Measurements from ENCODE around the gene BBX.

BBX gene

DNA sequence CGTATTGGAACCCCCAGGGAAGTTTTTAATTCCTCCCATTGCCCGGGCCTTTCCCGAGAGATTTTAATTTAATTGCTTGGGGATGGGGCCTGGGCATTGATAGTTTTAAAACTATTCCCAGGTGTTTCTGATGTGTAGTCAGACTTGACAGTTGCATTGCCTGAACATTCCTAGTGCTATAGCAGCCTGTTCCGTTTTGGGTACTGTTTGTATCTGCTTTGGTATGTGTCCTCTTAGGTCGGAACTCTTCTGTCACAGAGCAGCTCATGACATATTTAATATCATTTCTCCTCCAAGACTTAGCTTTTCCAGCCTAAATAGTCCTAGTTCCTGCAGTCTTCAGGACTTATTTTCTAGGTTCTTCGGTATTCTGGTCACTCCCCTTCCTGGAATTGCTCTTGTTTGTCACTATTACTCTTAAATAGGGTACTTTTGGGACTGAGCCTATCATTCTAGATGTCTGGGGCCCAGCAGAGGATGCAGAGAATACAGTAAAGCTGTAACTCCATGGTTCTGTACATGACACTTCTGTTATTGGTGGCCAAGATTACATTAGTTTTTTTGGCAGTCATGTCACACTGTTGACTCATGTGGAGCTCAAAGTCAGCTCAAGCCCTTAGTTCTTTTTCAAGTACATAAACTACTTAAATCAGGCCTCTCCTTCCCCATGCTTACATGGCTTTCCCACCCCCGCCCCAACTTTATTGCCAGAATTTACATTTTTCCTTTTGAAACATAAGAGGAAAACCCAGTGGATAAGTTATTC lies 81.5 kb downstream of the BBX start:
- DNase-seq = no peak

DNA sequence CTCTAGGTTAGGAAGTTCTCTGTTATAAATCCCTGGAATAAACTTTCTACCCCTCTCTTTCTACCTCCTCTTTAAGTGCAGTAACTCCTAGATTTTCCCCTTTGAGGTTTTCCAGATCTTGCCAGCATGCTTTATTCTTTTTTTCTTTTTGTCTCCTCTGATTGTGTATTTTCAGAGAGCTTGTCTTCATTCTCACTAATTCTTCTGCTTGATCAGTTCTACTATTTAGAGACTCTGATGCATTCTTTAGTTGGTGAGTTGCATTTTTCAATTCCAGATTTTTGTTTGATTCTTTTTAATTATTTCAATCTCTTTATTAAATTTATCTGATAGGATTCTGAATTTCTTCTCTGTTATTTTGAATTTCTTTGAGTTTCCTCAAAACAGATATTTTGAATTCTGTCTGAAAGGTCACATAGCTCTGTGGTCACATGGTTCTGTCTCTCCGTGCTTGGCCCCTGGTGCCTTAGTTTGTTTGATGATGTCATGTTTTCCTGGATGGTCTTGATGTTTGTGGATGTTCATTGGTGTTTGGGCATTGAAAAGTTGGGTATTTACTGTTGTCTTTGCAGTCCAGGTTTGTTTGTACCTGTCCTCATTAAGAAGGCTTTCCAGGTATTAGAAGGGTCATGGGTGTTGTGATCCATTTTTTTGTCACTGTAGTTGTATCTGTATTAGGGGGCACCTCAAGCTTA lies 89.2 kb downstream of the BBX start:
- no peak for DNase-seq

DNA sequence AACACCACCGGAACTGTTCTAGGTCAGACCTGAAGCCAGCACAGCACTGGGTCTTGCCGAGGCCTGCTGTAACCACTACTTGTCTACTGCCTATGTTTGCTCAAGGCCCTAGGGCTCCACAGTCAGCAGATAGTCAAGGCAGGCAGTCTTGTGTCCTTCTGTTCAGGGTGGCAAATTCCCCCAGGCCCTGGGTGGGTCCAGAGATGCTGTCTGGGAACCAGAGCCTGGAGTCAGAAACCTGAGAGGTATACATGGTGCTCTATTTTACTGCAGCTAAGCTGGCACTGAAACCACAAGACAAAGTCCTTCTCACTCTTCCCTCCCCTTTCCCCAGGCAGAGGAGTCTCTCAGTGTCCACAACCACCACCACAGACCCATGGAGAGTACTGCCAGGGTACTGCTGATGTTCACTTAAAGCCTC lies 89.9 kb downstream of the BBX start:
- DNase-seq = no peak

DNA sequence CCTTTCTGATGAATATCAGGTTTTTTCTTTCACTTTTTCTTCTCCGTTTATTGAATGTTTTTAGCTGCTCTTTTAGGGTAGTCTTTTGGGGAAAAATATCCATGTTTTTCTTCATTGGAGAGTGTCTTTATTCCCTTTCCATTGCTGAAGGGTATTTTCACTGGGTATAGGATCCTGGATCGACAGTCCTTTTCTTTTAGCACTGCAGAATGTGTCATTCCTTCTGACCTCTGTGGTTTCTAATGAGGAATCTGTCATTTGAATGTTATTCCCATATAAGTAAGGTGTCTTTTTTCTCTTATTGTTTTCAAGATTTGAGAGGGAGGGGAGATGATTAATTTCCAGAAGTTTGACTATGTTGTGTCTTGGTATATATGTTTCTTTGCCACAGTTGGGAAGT lies 96.8 kb downstream of the BBX start:
- DNase-seq = no peak

DNA sequence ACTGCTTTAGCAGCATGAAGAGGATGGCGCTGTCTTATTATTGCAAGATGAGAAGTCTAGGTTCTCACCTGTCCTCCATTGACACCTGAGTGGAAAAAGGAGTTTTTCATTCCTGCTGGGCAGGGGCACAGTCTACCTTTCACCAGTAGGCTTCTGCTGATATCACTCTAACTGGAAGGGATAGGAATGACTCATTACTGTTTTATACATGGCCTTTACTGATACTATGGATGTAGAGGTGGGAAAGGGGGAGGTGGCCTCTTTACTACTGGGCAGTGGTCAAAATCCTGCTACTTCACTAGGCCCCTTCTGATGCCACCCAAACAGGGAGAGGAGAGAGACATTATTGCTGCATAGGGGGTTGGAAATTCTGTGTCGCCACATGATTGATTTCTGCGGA lies 97.8 kb downstream of the BBX start:
- no peak for DNase-seq

DNA sequence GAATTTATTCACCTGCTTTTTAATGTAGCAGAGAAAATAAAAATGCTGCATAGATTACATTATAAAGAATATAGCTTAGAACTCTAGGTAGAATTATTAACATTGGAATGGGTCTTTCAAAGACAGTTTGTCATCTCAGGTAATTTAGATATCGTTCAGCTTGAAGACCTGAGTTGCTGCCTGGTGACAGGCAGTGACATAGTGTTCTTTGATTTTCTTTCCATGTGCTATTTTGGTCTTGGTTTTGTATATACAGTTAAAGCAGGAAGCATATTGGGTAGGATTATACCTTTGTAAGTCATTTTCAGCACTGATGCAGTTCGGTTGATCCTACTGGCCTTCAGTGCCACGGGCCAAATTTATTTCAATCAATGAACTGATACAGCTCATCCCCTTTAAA lies 98.7 kb downstream of the BBX start:
- DNase-seq = no peak

DNA sequence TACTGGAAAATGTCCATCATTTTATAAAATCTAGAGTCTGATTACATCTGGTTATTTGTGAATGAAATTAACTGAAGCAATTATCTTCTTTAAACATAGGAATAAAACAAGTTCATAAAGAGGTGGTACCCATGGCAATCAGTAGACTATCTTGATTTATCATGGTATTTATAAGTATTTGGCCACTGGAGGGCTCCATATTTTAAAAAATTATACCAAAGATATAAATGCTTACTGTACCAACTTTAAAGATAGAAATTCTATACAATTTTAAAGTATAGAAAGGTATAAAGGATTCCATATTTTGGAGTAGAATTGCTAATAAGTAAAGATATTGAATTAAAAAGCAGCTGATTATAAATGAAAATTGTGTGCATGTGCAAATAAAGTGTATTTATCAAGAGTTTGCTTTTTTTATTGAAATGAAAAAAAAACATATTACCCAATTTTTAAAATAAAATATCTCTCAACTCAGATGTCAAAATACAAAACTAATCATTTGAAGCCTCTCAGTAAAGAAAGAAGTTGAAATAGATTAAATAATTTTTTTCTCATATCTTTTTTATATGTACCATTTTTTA lies 105.3 kb downstream of the BBX start:
- DNase-seq = no peak

DNA sequence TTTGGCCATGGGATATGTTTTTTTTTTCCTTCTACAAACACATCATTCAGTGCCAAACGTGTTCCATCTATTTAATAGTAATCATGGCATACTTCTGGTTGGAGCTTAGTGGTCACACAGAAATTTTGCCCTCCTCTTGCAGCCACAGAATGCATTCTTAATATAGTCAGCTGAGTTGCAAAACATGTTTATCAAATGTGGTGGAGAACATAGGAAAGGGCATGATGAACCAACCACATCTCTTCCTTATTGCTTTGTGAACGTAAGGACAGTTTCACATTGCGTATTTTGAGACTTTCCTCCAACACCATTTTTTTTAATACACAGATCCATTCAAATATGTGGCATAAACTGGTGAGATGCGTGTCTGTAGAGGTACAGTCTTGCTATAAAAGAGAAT lies 106.8 kb downstream of the BBX start:
- DNase-seq = no peak

DNA sequence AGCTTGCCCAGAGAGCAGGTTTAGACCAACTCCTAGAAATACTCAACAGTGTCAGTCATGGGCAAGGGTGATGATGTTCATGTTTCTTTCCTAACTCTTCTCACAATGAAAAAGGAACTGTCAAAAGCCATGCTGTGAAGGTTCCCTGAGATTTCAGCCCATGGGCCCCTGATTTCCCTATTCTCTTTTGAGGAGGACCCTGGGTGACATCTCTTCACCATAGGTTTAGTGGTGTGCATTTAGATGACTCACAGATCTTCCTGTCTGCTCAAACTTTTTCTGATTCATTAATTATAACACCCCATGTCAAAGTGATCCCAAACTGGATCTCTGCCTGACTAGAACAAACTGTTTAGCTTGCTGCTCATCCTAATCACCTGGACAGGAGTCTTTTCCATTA lies 108.0 kb downstream of the BBX start:
- no peak for DNase-seq

DNA sequence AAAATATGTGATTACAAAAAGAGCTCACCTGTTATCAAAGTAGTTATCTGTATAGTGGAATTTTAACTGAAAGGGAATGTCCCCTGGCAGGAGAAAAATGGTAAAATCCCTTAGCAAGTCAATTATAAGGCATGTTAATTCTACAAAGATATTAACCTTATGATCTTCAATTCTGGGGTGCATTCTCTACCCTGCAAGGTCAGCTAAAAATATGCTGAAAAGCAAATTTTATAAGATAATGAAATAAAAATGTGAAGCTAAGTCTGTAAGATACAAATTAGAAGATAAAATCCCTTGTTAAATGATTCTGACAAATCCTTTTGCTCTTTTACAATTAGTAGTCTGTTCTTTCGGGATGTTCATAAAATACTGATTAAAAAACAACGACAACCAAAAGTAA lies 109.8 kb downstream of the BBX start:
- no peak for DNase-seq

DNA sequence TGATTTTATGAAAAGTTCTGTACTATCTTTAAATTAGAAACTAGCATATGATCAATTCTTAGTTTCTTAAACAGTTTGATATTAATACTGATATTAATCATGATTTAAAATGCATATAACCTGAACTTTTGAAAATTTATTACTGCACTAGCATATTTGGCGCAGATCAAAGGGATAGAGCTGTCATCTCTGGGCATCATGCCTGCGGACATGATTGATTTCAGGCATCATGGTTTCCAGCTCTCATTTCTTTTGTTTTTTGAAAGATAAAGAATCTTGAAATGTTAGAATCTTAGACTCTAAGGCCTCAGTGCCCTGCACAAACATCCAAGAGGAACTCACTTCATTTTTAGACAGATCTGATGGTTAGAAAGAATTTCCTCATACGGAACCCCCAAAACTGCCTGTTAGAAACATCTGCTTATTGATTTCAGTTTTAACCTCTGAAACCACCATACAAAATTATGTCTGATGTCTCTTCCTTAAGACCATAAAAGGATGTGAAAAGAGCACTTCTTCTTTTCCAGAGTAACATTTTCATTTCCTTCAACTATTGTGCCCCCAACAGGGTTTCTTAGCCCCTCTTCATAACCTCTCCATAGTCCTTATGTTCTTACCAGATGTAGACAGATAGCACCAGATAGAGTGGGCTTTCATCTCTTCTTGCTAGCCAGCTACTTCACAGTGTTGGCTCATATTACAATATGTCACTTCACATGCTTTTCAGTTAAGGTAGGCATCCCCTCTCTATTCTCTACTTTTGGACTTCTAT lies 110.8 kb downstream of the BBX start:
- no peak for DNase-seq

DNA sequence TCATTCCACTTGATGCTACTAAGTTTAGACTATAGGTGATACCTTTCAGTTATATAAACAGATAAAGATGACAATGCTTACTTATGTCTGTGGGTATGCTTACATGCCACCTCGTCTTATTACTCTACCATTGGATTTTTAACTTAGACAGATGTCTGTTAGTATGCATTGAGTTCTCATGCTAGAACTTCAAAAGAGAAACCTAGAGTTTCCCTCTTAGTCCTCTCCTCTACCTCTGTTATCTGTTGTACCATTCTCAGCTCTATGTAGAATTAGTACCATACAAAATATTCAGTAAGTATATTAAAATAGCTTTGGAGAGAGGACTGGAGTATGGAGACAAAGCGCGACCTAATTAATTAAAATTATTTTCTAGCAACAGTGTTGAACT lies 111.3 kb downstream of the BBX start:
- no peak for DNase-seq

DNA sequence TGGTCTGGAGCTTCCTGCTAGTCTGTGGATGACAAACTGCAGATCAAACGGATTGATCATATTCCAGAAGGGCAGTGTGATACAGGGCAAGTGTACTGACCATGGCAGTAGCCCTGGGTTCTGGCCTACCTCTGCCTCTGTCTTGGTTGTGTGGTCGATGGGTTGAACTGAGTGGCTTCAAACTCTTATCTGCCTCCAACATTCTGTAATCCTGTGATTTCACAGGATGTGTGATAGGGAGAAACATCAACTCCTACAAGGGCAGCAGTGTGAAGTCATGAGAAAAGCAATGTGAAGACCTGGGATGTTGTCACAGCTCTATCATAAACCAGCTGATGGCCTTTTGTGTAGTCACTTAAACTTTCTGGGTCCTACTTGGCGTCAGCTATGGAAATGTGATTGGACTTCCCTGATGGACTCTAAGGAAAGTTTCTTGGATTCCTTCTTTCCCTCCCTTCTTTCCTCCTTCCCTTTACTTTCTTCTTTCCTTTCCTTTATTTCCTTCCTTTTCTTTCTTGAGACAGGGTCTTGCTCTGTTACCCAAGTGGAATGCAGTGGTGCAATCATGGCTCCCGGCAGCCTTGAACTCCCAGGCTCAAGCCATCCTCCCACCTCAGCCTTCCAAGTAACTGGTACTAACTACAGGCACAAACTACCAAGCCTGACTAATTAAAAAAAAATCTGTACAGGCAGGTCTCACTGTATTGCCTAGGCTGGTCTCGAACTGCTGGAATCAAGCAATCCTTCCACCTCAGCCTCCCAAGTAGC lies 114.8 kb downstream of the BBX start:
- no peak for DNase-seq

DNA sequence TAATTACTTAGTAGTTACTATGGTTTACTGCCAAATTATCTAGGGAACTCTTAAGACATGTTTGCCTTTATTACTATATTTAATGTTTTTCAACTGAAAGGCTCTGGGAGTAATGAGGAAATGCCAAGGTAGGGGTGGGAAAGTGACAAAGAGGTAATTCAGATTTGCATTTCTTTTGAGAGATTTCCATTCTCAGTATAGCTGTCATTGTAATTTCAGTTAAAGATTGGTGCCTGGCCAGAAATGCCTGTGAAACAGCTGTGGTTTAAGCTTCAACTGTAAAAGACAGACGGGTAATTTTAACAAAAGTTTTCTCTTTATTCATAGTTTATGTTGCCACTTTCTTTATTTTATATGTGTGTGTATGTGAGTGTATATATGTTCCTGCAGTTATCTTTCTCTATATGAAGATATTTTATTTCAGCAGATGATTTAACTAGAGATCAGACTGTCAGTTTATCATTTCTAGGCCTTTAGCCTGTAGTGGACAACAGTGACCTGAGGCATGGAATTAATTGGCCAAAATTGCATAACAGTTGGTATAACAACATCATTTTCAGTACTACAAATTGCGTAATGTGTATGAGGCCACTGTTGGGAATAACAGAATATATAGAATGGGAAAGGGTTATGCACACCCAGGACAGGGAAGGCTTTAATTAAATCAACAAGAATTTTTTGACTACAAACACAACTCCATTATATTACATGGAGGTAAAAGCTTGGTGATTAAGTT lies 119.0 kb downstream of the BBX start:
- no peak for DNase-seq

DNA sequence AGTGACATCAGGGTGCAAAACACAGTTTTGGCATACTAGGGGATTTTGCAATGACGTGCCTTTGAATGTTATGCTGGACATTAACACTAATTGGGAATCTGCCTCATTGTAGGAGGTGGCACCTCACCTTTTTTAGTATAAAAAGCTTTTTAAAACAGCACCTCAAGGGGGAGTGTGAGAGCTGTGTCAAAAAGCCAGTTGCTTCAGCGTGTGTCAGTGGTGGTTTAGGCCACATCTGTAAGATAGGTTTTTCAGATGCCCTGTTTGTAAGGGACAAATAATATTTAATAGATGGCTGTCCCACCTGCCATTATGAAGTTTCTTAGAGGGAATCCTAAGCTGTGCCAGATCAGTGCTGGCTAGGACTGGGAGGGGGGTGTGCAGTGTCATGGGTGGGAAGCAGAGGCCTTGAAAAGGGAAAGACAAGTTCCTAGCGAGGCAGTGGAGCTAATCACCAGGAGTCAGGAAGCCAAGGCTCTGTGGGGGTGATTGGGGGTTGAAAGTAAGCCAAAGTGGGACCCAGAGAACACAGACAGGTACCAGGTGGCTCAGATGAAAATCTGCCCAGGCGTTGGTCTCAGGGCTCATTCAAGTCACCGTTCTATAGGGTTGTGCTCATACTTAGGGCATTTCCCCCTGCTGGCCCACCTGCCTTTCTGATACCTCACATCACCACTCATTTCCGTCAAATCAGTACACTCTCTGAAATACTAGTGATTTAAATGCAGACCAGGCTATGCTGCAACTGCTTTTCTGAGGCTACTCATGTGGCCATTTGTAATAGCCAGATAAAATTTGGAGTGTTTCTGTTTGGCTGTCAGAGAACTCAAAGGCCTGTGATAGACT lies 120.5 kb downstream of the BBX start:
- DNase-seq = peak in 1 of 2 donors; percentile 5

DNA sequence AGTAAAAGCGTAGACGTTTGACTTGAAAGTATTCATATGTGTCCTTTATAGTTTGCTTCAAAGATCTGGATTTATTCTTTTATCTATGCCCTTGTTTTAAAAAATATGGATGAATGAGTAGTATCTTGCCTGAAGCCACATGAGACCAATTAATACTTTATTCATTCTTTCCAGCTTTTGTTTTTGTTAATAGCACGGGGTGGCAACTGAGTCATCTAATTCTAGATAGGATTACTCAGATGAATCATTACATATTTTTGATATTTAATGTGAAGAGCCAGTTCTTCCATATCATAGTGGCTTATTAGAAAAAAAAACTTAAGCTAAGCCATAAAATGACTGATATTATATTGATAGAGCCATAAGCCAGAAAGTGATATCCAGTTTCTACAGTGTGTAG lies 121.9 kb downstream of the BBX start:
- no peak for DNase-seq

DNA sequence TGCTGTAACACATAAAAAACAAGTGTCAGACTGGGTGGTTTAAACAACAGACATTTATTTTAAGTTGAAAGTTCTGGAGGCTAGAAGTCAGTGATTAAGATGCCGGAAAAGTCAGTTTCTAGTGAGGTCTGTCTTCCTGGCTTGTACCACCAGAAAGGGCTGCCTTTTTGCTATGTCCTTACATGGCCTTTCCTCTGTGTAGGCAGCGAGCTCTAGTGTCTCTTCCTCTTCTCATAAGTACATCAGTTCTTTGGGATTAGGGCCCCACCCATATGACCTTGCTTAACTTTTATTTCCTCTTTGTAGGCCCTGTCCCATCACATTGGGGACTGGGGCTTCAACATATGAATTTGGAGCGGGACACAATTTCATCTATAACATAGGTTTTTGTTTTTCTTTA lies 128.0 kb downstream of the BBX start:
- no peak for DNase-seq

DNA sequence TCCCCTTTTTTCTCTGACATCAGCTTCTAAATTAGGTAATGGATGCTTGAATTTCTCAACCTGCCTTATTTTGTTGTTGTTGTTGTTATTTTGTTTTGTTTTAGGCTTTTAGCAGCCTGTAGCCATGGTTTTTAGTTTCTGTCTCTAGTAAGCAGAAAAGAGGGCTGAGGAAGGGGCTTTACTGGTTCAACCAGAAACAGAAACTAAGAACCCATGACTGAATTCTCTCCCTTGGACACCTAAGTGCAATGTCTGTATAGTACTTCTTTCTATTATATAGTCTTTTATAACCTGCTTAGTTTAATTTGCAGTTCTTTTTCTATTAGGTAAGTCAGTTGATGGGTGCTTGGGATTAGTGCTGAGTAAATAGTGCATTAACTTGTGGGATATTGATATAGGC lies 129.0 kb downstream of the BBX start:
- DNase-seq = no peak

DNA sequence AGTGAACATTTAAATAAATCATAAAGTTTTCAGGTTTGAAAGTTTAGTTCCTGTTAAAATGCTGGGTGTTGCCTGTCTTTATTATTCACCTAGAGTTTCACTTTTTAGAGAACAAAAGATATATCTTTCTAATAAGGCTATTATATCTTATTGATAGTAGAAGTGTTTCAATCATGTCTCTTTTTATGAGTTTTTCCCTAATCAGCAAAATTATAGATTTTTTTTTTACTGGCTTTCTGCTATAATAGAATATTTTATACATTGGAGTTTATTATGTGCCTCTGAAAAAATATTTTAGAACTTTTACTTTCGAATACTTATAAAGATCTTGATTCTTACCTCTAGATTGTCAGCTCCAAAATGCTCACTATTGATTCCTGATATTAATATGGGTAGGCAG lies 131.5 kb downstream of the BBX start:
- DNase-seq = no peak

DNA sequence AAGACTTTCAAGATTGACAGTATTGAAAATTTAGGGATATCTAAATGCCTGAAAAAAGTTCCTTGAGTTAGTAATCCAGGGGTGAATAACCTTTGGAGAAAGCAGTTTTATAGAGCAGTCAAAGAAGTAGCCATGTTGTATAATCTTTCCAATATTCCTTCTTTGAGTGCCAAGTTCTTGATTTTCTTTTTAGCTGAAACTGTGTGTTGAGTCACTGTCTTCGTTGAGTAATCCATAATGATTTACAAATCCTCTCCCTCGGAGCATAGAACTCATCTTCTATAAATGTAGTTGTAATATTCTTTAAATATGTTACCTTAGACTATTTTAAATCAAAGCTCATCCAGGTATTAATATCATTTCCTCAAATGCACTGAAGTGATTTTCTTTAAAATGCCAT lies 135.2 kb downstream of the BBX start:
- no peak for DNase-seq

DNA sequence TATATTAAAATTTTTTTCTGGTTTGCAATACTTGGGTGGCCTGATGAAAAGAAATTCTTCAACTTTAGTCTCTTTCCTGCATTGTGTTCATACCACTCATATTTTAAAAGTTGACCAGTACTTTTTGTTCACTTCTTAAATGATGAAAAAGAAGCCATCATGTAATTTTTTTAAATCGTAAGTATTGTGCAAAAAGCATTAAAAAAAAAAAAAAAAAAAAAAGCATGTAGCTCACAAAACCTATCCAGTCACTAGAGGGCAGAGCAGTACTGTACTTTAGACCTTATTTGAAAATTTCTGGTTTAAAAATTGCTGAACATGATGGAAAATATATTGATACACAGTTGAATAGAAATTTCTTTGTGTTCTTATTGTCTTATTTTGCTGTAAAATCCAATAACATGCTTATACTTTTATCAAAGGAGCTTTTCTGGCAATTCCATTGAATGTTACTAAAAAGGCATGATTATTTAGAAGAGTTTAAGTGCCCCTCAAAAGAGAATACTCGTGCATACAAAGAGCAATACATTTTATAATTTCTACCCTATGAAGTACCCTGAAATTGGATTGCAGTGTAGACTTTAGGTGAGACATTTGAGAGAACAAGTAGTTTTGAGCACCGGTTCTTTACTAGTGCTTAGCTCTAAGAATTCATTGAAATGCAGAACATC lies 137.7 kb downstream of the BBX start:
- DNase-seq = no peak
